Loucy (cell line): ENCODE results near the gene HGFAC.
"Not testable (repeated sequence)": the region's sequence is repeated elsewhere in the genome, so short reads cannot be mapped to it uniquely, and the experiment has no call there.

Experiments
- H2AFZ ChIP-seq: fragments of 200-600 bp; sonication (generic); 2 replicates; pipeline ENCODE4 v1.6.0; 2016; ENCODE audit warnings: antibody characterized with exemption, mild to moderate bottlenecking, low read length, moderate library complexity
- H3F3A ChIP-seq: fragments of 200-600 bp; 2 replicates; pipeline ENCODE4 v1.6.0; 2016; ENCODE audit warnings: antibody characterized with exemption, low read depth, mild to moderate bottlenecking
- H3K27me3 ChIP-seq: fragments of 200-600 bp; sonication (generic); 2 replicates; pipeline ENCODE4 v1.6.1; 2014; ENCODE audit warnings: low read length, mild to moderate bottlenecking; ENCODE audit not compliant: insufficient read depth, poor library complexity, severe bottlenecking
- H3K36me3 ChIP-seq: fragments of 200-600 bp; sonication (generic); 2 replicates; pipeline ENCODE4 v1.6.1; 2016; ENCODE audit warnings: low read length; ENCODE audit not compliant: insufficient read depth
- H3K4me1 ChIP-seq: fragments of 200-600 bp; sonication (generic); 2 replicates; pipeline ENCODE4 v1.5.1; 2014; ENCODE audit warnings: low read length, mild to moderate bottlenecking; ENCODE audit not compliant: insufficient read depth, poor library complexity, severe bottlenecking
- H3K4me2 ChIP-seq: fragments of 200-600 bp; sonication (generic); 2 replicates; pipeline ENCODE4 v1.6.0; 2014; ENCODE audit warnings: antibody characterized with exemption, low read length, low read depth, mild to moderate bottlenecking; ENCODE audit not compliant: poor library complexity, severe bottlenecking
- H3K4me3 ChIP-seq: fragments of 200-600 bp; sonication (generic); 2 replicates; pipeline ENCODE4 v1.5.1; 2014; ENCODE audit warnings: low read length, mild to moderate bottlenecking, mixed read lengths; ENCODE audit not compliant: poor library complexity, severe bottlenecking
- H3K79me2 ChIP-seq: fragments of 200-600 bp; sonication (generic); 2 replicates; pipeline ENCODE4 v1.6.1; 2014; ENCODE audit warnings: low read length; ENCODE audit not compliant: insufficient read depth
- H3K9ac ChIP-seq: fragments of 200-600 bp; sonication (generic); 2 replicates; pipeline ENCODE4 v1.6.0; 2014; ENCODE audit warnings: mild to moderate bottlenecking, low read depth, low read length, moderate library complexity; ENCODE audit not compliant: poor library complexity, severe bottlenecking
- H3K9me2 ChIP-seq: fragments of 200-600 bp; sonication (generic); replicated peaks from 2 replicates; pipeline ENCODE4 v1.6.1; 2016; ENCODE audit warnings: low read depth, low read length, mixed read lengths
- H3K9me3 ChIP-seq: fragments of 200-600 bp; sonication (generic); 2 replicates; pipeline ENCODE4 v1.6.1; 2014; ENCODE audit warnings: mild to moderate bottlenecking, antibody characterized with exemption, low read length, low read depth; ENCODE audit not compliant: insufficient read depth
- H4K20me1 ChIP-seq: fragments of 200-600 bp; sonication (generic); 2 replicates; pipeline ENCODE4 v1.6.0; 2014; ENCODE audit warnings: antibody characterized with exemption, low read length, mild to moderate bottlenecking; ENCODE audit not compliant: insufficient read depth, poor library complexity, severe bottlenecking
- CTCF ChIP-seq: fragments of 200-600 bp; sonication (generic); conservative IDR thresholded peaks from 2 replicates; pipeline ENCODE4 v1.5.1; 2014; ENCODE audit warnings: mild to moderate bottlenecking, antibody characterized with exemption, low read length
- EZH2phosphoT487 ChIP-seq: fragments of 200-600 bp; IDR thresholded peaks from 2 replicates; pipeline ENCODE4 v1.6.1; 2018; ENCODE audit warnings: antibody characterized with exemption, mild to moderate bottlenecking, moderate library complexity, borderline replicate concordance

The HGFAC gene

GRCh38 chr4:3408793-3409330 is 32.9 kb upstream of the HGFAC start:
- Histone ChIP-seq H4K20me1 (peaks cover 4% of the 10 kb centered on the region), H3K27me3 (no peaks in the 10 kb centered on the region), H3K4me2 (no peak overlapping the region), H3K4me1 (peaks cover 5% of the 10 kb centered on the region), H3K79me2 (peaks cover 52% of the 10 kb centered on the region; the same call in 1 of the 2 replicates), H3F3A (no peaks in the 10 kb centered on the region), H3K9me3 (no peaks in the 10 kb centered on the region), H3K36me3 (peaks cover 7% of the 10 kb centered on the region; the same call in 1 of the 2 replicates), H3K4me3 (no peak overlapping the region), H3K9me2 (no peaks in the 10 kb centered on the region), H3K9ac (no peak overlapping the region), H2AFZ (no peak overlapping the region)
- TF ChIP-seq EZH2phosphoT487 (no peak), CTCF (no peak)

- H3F3A ChIP-seq, result no peaks in the 10 kb centered on the region
- H3K4me2 ChIP-seq, result no peak overlapping the region
- peaks cover 47% of the 10 kb centered on the region; the same call in 1 of the 2 replicates for H3K79me2 ChIP-seq
- no peaks in the 10 kb centered on the region for H3K9me2 ChIP-seq
- TF ChIP-seq EZH2phosphoT487, result no peak
- H3K9ac ChIP-seq, result no peak overlapping the region
- H3K4me1 ChIP-seq, result peaks cover 5% of the 10 kb centered on the region
- H4K20me1 ChIP-seq, result peaks cover 8% of the 10 kb centered on the region
- no peaks in the 10 kb centered on the region for H3K9me3 ChIP-seq
- no peak overlapping the region for H3K4me3 ChIP-seq
- no peaks in the 10 kb centered on the region for H3K27me3 ChIP-seq
- H2AFZ ChIP-seq, result no peak overlapping the region
- H3K36me3 ChIP-seq, result peaks cover 7% of the 10 kb centered on the region; the same call in 1 of the 2 replicates
Measured at GRCh38 chr4:3409571-3410091, 32.1 kb upstream of the HGFAC start.

DNA sequence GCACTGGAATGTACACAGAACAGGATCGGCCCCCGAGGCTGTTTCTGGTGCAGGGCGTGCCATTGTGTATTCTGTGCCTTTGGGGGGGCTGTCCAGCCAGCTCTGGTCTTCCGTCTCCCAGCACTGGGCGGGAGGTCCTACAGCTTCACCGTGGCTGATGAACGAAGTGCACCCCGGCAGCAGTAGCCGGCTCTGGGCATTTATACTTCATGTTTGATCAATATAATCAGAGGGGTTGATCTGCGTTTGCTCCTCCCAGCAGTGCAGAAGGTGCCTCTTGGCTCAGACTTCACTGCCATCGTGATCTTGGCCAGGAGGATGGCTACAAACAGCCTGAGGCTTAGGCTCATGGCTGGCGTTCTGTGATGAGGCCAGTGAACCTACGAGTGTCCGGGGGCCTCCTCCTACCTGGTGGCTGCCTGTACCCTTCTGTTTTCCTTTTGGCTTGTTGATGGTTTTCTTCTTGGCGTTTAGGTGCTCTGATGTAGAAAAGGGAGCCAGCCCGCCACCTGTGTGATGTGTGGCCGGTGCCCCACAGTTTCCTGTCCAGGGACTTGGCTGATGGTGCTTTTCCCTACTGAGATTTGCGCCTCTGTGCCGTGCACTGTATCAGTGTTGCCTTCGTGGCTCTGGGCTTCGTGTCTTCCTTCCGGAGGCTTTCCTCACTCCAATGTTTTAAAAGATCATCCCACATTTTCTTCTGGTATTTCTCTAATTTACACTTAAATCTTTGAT is 31.2 kb upstream of the HGFAC start:
- Histone ChIP-seq H3K4me2 (no peak overlapping the region), H2AFZ (no peak overlapping the region), H3K9me2 (no peaks in the 10 kb centered on the region), H3K4me3 (no peak overlapping the region), H3K27me3 (no peaks in the 10 kb centered on the region), H3K9me3 (no peaks in the 10 kb centered on the region), H3F3A (no peaks in the 10 kb centered on the region), H3K79me2 (peaks cover 47% of the 10 kb centered on the region; the same call in 1 of the 2 replicates), H3K36me3 (peaks cover 4% of the 10 kb centered on the region; the same call in 1 of the 2 replicates), H3K4me1 (peaks cover 5% of the 10 kb centered on the region), H4K20me1 (peaks cover 8% of the 10 kb centered on the region), H3K9ac (no peak overlapping the region)
- TF ChIP-seq CTCF (no peak), EZH2phosphoT487 (no peak)

- not testable (repeated sequence) for H2AFZ ChIP-seq, H3K27me3 ChIP-seq, H3K4me2 ChIP-seq, H3K9me3 ChIP-seq, H3K4me1 ChIP-seq, H3K4me3 ChIP-seq, H3F3A ChIP-seq, H3K9ac ChIP-seq, H3K9me2 ChIP-seq, H4K20me1 ChIP-seq
- Histone ChIP-seq H3K79me2 (peaks cover 47% of the 10 kb centered on the region; the same call in 1 of the 2 replicates), H3K36me3 (peaks cover 10% of the 10 kb centered on the region; the same call in 1 of the 2 replicates)
Measured at GRCh38 chr4:3411190-3411589, 30.6 kb upstream of the HGFAC start.
